ENCODE measurements around the gene HEATR1. TPM values are rescaled to one million over a fixed set of nuclear protein-coding genes. Genes with fewer than 3 reads are reported as not detected.
"Not testable (repeated sequence)": the region's sequence is repeated elsewhere in the genome, so short reads cannot be mapped to it uniquely, and the experiment has no call there.

HEATR1 gene
- total RNA-seq, 4 donors from 2014 or later, result 23.0 to 37.5 (median 25.5) TPM

DNA sequence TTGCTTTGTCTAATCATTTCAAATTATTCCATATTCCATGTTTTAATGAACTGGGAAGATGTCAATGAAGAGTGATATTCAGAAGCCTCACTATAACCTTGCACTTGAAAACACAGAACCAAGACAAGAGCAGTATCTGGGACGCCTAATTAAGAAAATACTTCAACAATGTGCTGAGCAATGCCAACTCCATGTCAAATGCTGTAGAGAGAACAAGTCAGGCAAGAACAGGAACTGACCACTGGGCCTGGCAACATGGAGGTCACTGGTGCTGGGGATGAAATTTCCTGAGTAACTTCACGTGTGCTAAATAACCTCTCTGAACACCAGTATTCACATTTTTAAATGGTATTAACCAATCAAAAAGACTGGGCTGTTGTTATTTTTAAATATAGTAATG lies 22.8 kb downstream of the HEATR1 start:
- H3K27ac ChIP-seq, result no peak overlapping the region
- no peaks in the 10 kb centered on the region for H3K27me3 ChIP-seq
- intact Hi-C loops (cut with DNase I), result no loop called here
- H3K9me3 ChIP-seq, result no peaks in the 10 kb centered on the region
- no peak for DNase-seq
- 92 to 94% methylated on average over 2 of the region's 2 CpGs for WGBS, 2 donors
- TF ChIP-seq POLR2A (IDR thresholded peaks at IDR 0.05), result no peak
- TF ChIP-seq, protein P1, sequence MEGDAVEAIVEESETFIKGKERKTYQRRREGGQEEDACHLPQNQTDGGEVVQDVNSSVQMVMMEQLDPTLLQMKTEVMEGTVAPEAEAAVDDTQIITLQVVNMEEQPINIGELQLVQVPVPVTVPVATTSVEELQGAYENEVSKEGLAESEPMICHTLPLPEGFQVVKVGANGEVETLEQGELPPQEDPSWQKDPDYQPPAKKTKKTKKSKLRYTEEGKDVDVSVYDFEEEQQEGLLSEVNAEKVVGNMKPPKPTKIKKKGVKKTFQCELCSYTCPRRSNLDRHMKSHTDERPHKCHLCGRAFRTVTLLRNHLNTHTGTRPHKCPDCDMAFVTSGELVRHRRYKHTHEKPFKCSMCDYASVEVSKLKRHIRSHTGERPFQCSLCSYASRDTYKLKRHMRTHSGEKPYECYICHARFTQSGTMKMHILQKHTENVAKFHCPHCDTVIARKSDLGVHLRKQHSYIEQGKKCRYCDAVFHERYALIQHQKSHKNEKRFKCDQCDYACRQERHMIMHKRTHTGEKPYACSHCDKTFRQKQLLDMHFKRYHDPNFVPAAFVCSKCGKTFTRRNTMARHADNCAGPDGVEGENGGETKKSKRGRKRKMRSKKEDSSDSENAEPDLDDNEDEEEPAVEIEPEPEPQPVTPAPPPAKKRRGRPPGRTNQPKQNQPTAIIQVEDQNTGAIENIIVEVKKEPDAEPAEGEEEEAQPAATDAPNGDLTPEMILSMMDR (IDR thresholded peaks at IDR 0.05), result no peak
- no peak overlapping the region for H3K4me3 ChIP-seq (replicated peaks in 1 of 3)
- peaks cover 30 to 37% of the 10 kb centered on the region in 2 donors for H3K36me3 ChIP-seq
- H3K4me1 ChIP-seq, result no peaks in the 10 kb centered on the region

DNA sequence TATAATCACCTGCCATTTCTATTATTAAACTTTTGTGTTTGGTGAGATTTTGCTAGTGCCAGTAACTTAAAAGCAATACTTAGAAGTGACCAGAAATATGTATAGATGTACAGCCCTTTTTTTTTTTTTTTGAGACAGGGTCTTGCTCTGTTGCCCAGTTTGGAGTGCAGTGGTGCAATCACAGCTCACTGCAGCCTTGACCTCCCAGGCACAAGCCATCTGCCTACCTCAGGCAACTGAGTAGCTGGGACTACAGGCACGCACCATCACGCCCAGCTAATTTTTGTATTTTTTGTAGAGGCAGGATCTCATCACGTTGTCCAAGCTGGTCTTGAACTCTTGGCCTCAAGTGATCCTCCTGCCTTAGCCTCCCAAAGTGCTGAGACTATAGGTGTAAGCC lies 23.9 kb downstream of the HEATR1 start:
- H3K27me3 ChIP-seq; DNase-seq; H3K9me3 ChIP-seq; intact Hi-C loops (cut with DNase I); H3K4me1 ChIP-seq; H3K4me3 ChIP-seq (replicated peaks in 1 of 3); H3K27ac ChIP-seq: not testable (repeated sequence)
- WGBS, 2 donors, result 96 to 97% methylated on average over 3 of the region's 3 CpGs
- peaks cover 41 to 43% of the 10 kb centered on the region in 2 donors for H3K36me3 ChIP-seq

DNA sequence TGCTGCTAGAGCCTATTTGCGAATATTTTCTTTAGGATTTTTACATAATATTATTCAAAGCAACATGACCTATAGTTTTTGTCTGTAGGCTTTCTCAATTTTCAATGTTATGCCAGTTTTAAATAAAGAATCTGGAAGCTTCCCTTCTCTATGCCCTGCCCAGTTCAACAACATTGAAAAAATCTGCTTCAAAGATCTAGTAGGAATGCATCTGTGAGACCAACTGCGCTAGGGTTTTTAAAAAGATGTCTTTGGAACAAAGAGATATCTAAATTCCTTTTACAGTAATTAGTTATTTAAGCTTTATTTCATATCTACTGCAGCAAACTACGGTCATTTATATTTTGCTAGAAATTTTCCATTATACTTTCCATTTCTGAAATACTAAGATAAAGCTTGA lies 25.7 kb downstream of the HEATR1 start:
- no peaks in the 10 kb centered on the region for H3K4me1 ChIP-seq
- H3K27ac ChIP-seq, result no peak overlapping the region
- 97 to 98% methylated on average over 3 of the region's 3 CpGs for WGBS, 2 donors
- no peaks in the 10 kb centered on the region for H3K9me3 ChIP-seq
- no peaks in the 10 kb centered on the region for H3K27me3 ChIP-seq
- H3K36me3 ChIP-seq, result peaks cover 42 to 50% of the 10 kb centered on the region in 2 donors
- no peak overlapping the region for H3K4me3 ChIP-seq (replicated peaks in 1 of 3)
- TF ChIP-seq POLR2A (IDR thresholded peaks at IDR 0.05), result no peak
- TF ChIP-seq, protein P1 (IDR thresholded peaks at IDR 0.05), result no peak
- no peak for DNase-seq
- intact Hi-C loops (cut with DNase I), result no loop called here

DNA sequence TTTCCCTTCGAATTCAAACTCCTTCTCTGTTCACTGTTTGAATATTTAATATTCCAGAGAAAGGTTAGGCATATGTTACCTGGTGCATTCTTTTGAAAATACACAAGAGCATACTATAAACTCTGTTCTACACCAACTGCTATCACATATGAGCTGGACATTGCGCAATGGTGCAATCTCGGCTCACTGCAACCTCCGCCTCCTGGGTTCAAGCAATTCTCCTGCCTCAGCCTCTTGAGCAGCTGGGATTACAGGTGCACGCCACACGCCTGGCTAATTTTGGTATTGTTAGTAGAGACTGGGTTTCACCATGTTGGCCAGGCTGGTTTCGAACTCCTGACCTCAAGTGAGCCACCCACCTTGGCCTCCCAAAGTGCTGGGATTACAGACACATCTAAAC lies 27.3 kb downstream of the HEATR1 start:
- intact Hi-C loops (cut with DNase I); H3K27ac ChIP-seq; H3K4me1 ChIP-seq; DNase-seq; H3K27me3 ChIP-seq; H3K4me3 ChIP-seq (replicated peaks in 1 of 3); H3K9me3 ChIP-seq: not testable (repeated sequence)
- WGBS, 2 donors, result 83 to 93% methylated on average over 7 of the region's 7 CpGs
- H3K36me3 ChIP-seq, result peaks cover 45 to 52% of the 10 kb centered on the region in 2 donors

DNA sequence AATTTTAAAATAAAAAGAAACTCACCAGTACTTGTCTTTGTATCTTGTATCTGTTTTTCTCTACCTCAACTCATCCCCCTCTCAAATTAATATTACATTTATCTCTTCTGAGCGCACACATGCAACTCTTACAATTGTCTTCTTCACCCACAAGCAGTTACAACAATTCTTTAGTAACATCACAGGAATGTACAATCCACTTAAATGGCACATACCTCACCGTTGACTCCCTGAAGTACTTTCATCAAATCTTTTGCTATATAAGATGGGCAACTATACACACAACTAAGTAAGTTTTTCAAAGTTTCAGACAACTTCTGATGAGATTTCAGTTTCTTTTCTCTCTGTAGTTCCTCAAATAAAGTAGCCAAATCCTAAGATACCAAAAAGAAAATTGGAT lies 28.3 kb downstream of the HEATR1 start:
- Histone ChIP-seq H3K4me1 (no peaks in the 10 kb centered on the region), H3K9me3 (no peaks in the 10 kb centered on the region), H3K27me3 (no peaks in the 10 kb centered on the region), H3K27ac (no peak overlapping the region), H3K36me3 (peaks cover 50 to 57% of the 10 kb centered on the region in 2 donors), H3K4me3 (replicated peaks in 1 of 3) (no peak overlapping the region)
- DNase-seq, result no peak
- TF ChIP-seq, protein P1 (IDR thresholded peaks at IDR 0.05), result no peak
- no peak for TF ChIP-seq POLR2A (IDR thresholded peaks at IDR 0.05)
- WGBS, 2 donors, result 38 to 55% methylated on average over 2 of the region's 2 CpGs
- intact Hi-C loops (cut with DNase I), result no loop called here

DNA sequence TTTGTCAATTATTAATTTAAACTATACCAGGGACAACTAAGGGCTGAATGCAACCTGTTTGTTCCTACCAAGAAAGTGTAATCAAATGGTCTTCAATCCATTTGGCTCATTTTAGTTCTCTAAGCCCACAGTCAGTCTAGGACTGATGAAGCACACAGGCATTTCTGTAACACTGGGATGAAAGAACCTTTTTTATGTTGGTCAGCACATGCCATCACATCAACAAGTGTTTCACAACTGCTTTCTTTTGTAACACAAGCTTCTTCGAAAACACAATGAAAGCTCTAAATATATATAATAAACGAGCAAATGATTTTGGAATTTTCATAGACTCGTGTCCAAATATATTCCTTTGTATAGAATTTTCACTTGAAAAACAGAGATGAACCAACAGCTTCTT lies 28.8 kb downstream of the HEATR1 start:
- TF ChIP-seq POLR2A (IDR thresholded peaks at IDR 0.05), result no peak
- TF ChIP-seq, protein P1 (IDR thresholded peaks at IDR 0.05), result no peak
- Histone ChIP-seq H3K4me1 (no peaks in the 10 kb centered on the region), H3K27me3 (no peaks in the 10 kb centered on the region), H3K4me3 (replicated peaks in 1 of 3) (no peak overlapping the region), H3K36me3 (peaks cover 48 to 55% of the 10 kb centered on the region in 2 donors), H3K27ac (no peak overlapping the region), H3K9me3 (no peaks in the 10 kb centered on the region)
- intact Hi-C loops (cut with DNase I), result no loop called here
- 91 to 93% methylated on average over 3 of the region's 3 CpGs for WGBS, 2 donors
- DNase-seq, result no peak

Data from thyroid gland (tissue), 4 donors.